HCT116 (cell line): Measurements from ENCODE around the gene PRR12. TPM values are rescaled to one million over a fixed set of nuclear protein-coding genes. Genes with fewer than 3 reads are reported as not detected.

Experiments used
- ATAC-seq: fragments of 200-7000 bp; cut with Tn5 transposase; 2 replicates; pipeline ENCODE4 v1.9.1; 2020; ENCODE audit warnings: mild to moderate bottlenecking, moderate library complexity
- Bru-seq: library from RNA; stranded (reverse); fragments of 400-500 nt; gene quantifications from one replicate; lab custom pipeline; 2021; lab: Mats Ljungman, UMichigan
- BruChase-seq, 2 experiments: library from RNA; stranded (reverse); fragments of 400-500 nt; gene quantifications; one replicate each; lab custom pipeline; 2021; lab: Mats Ljungman, UMichigan
- BruUV-seq: library from RNA; stranded (reverse); fragments of 400-500 nt; replicated peaks from 2 replicates; lab custom pipeline; 2021; lab: Mats Ljungman, UMichigan
- CTCF ChIA-PET: fragments of 300-600 bp; sonication (Branson Sonifier 250); formaldehyde crosslinking; loops from one replicate; lab custom pipeline; 2021; ENCODE audit warnings: antibody characterized with exemption; lab: Charles Lee
- POLR2A ChIA-PET: fragments of 300-600, 350-600 bp; sonication (Branson Sonifier 250); formaldehyde crosslinking; loops from one replicate; lab custom pipeline; 2021; ENCODE audit warnings: antibody characterized with exemption; lab: Charles Lee
- RAD21 ChIA-PET, 2 experiments: fragments of 300-600 bp; sonication (Branson Sonifier 250); formaldehyde crosslinking; loops; one replicate each; lab custom pipeline; 2023; ENCODE audit warnings: low total read pairs in 2 of 2; ENCODE audit not compliant: uncharacterized antibody in 2 of 2, unreplicated experiment in 2 of 2, low non-redundant PET in 1 of 2; lab: Charles Lee
- DNase-seq: peaks from one replicate; pipeline ENCODE4 v3.0.0-alpha.2; 2010; ENCODE audit warnings: low read depth, low spot score
- H2AFZ ChIP-seq: fragments of 200-600 bp; shearing (Covaris generic), sonication (generic); 2 replicates; pipeline ENCODE4 v1.6.1; 2017; ENCODE audit warnings: low read depth, mixed run types, mixed read lengths, antibody characterized with exemption, low read length; ENCODE audit not compliant: poor library complexity, severe bottlenecking
- H3K27ac ChIP-seq: 2 replicates; pipeline ENCODE4 v1.5.1; 2012; ENCODE audit warnings: low read depth, low read length
- H3K27me3 ChIP-seq: fragments of 200-600 bp; sonication (generic); 2 replicates; pipeline ENCODE4 v1.6.1; 2016; ENCODE audit warnings: mixed run types, low read length, mixed read lengths; ENCODE audit not compliant: insufficient read depth
- H3K36me3 ChIP-seq, 2 experiments: fragments of 200-500 bp in 1 of 2; fragments of 200-600 bp in 1 of 2; sonication (Bioruptor generic) in 1 of 2; sonication (generic) in 1 of 2; 2 replicates each; pipeline versions ENCODE4 v1.5.1 to v1.6.1; 2014 to 2016; ENCODE audit warnings: low read length in 2 of 2, inconsistent platforms in 1 of 2, mixed read lengths in 1 of 2, mixed run types in 1 of 2; ENCODE audit not compliant: insufficient read depth in 2 of 2, control insufficient read depth in 1 of 2
- H3K4me1 ChIP-seq, 2 experiments: fragments of 200-600 bp in 1 of 2; sonication (generic) in 1 of 2; 2 replicates each; pipeline versions ENCODE4 v1.5.1 to v1.6.1; 2012 to 2017; ENCODE audit warnings: low read length in 2 of 2, inconsistent platforms in 1 of 2, mild to moderate bottlenecking in 1 of 2, mixed read lengths in 1 of 2, mixed run types in 1 of 2, moderate library complexity in 1 of 2; ENCODE audit not compliant: insufficient read depth in 2 of 2, control insufficient read depth in 1 of 2
- H3K4me2 ChIP-seq: fragments of 200-600 bp; sonication (generic); 2 replicates; pipeline ENCODE4 v1.6.1; 2017; ENCODE audit warnings: mixed run types, low read length, mixed read lengths
- H3K4me3 ChIP-seq, 2 experiments: fragments of 200-600 bp in 1 of 2; sonication (generic) in 1 of 2; replicated peaks in 1 of 2; 2 replicates each; pipeline ENCODE4 v1.5.1; 2011 to 2016; ENCODE audit warnings: low read length in 2 of 2, control low read depth in 1 of 2, low read depth in 1 of 2, mild to moderate bottlenecking in 1 of 2, mixed read lengths in 1 of 2, mixed run types in 1 of 2
- H3K79me2 ChIP-seq: fragments of 200-600 bp; sonication (generic); 2 replicates; pipeline ENCODE4 v1.6.1; 2017; ENCODE audit warnings: mild to moderate bottlenecking, mixed run types, low read length, moderate library complexity, mixed read lengths; ENCODE audit not compliant: insufficient read depth
- H3K9ac ChIP-seq: fragments of 200-600 bp; sonication (generic); 2 replicates; pipeline ENCODE4 v1.6.1; 2016; ENCODE audit warnings: low read length, mixed read lengths
- H3K9me2 ChIP-seq: fragments of 200-600 bp; sonication (generic), shearing (Covaris generic); 2 replicates; pipeline ENCODE4 v1.6.1; 2017; ENCODE audit warnings: mixed run types, mild to moderate bottlenecking, moderate library complexity; ENCODE audit not compliant: insufficient read depth
- H3K9me3 ChIP-seq, 2 experiments: fragments of 200-500 bp in 1 of 2; fragments of 200-600 bp in 1 of 2; sonication (Bioruptor generic) in 1 of 2; sonication (generic) in 1 of 2; 2 replicates each; pipeline ENCODE4 v1.6.1; 2014 to 2017; ENCODE audit warnings: low read length in 2 of 2, mixed read lengths in 2 of 2, inconsistent platforms in 1 of 2, low read depth in 1 of 2, mild to moderate bottlenecking in 1 of 2, mixed run types in 1 of 2, moderate library complexity in 1 of 2; ENCODE audit not compliant: control insufficient read depth in 1 of 2, insufficient read depth in 1 of 2
- H4K20me1 ChIP-seq: fragments of 200-600 bp; sonication (generic), shearing (Covaris generic); 2 replicates; pipeline ENCODE4 v1.6.1; 2017; ENCODE audit warnings: mixed run types, mild to moderate bottlenecking, moderate library complexity; ENCODE audit not compliant: insufficient read depth
- CBX3 ChIP-seq: IDR thresholded peaks from 2 replicates; pipeline ENCODE4 v1.6.1; 2012; ENCODE audit warnings: low read depth
- EGR1 ChIP-seq: IDR thresholded peaks from 2 replicates; pipeline ENCODE4 v1.6.1; 2012; ENCODE audit warnings: low read depth
- EZH2 ChIP-seq: fragments of 200-600 bp; sonication (generic); IDR thresholded peaks from 2 replicates; pipeline ENCODE4 v1.6.1; 2017; ENCODE audit warnings: antibody characterized with exemption, mixed run types
- FOSL1 ChIP-seq: IDR thresholded peaks from 2 replicates; pipeline ENCODE4 v1.6.1; 2012; ENCODE audit warnings: low read depth
- POLR2A ChIP-seq: IDR thresholded peaks from 2 replicates; pipeline ENCODE4 v1.7.0; 2011; ENCODE audit warnings: borderline replicate concordance; ENCODE audit not compliant: insufficient read depth, insufficient read length; ENCODE audit errors: extremely low read depth
- POLR2AphosphoS5 ChIP-seq: IDR thresholded peaks from 2 replicates; pipeline ENCODE4 v1.6.1; 2011; ENCODE audit warnings: mild to moderate bottlenecking, low read depth, low read length, moderate library complexity
- RAD21 ChIP-seq: IDR thresholded peaks from 2 replicates; pipeline ENCODE4 v1.6.1; 2012; ENCODE audit warnings: low read depth, mild to moderate bottlenecking
- SP1 ChIP-seq: IDR thresholded peaks from 2 replicates; pipeline ENCODE4 v1.6.1; 2012; ENCODE audit warnings: low read depth
- TCF7L2 ChIP-seq: IDR thresholded peaks from 2 replicates; pipeline ENCODE4 v1.7.0; 2011; ENCODE audit warnings: borderline replicate concordance, inconsistent platforms; ENCODE audit not compliant: insufficient read depth, insufficient read length; ENCODE audit errors: extremely low read depth
- ZNF274 ChIP-seq: fragments of 200-500 bp; sonication (Bioruptor generic); IDR thresholded peaks from 2 replicates; pipeline ENCODE4 v1.6.1; 2014; ENCODE audit warnings: mild to moderate bottlenecking, low read depth, low read length, inconsistent platforms
- intact Hi-C: fragments of 100-400 bp; cut with micrococcal nuclease; formaldehyde crosslinking; loops from 2 replicates; pipeline ENCODE4 v1.10.0; 2022
- long read RNA-seq: library from polyadenylated mRNA; unstranded; transcript quantifications from one replicate; pipeline ENCODE4 v2.0.0, GENCODE V29; 2021; ENCODE audit not compliant: unreplicated experiment
- polyA plus RNA-seq: library from polyadenylated mRNA; unstranded; fragments of >200 nt; gene quantifications from 2 replicates; pipeline ENCODE4 v1.2.1, GENCODE V29; 2012; ENCODE audit warnings: missing spikeins
- total RNA-seq: library from RNA; stranded (reverse); gene quantifications from one replicate; pipeline ENCODE4 v1.2.1, GENCODE V29; 2021; ENCODE audit not compliant: unreplicated experiment
- TF ChIP-seq, protein P1 (sequence below): IDR thresholded peaks from 2 replicates; pipeline ENCODE4 v1.6.1; 2011; ENCODE audit warnings: mild to moderate bottlenecking, low read length, moderate library complexity; ENCODE audit not compliant: insufficient replicate concordance; ENCODE audit errors: extremely low read depth
- TF ChIP-seq, protein P2 (sequence below): IDR thresholded peaks from 2 replicates; pipeline ENCODE4 v1.6.1; 2012; ENCODE audit warnings: low read depth

The PRR12 gene, protein sequence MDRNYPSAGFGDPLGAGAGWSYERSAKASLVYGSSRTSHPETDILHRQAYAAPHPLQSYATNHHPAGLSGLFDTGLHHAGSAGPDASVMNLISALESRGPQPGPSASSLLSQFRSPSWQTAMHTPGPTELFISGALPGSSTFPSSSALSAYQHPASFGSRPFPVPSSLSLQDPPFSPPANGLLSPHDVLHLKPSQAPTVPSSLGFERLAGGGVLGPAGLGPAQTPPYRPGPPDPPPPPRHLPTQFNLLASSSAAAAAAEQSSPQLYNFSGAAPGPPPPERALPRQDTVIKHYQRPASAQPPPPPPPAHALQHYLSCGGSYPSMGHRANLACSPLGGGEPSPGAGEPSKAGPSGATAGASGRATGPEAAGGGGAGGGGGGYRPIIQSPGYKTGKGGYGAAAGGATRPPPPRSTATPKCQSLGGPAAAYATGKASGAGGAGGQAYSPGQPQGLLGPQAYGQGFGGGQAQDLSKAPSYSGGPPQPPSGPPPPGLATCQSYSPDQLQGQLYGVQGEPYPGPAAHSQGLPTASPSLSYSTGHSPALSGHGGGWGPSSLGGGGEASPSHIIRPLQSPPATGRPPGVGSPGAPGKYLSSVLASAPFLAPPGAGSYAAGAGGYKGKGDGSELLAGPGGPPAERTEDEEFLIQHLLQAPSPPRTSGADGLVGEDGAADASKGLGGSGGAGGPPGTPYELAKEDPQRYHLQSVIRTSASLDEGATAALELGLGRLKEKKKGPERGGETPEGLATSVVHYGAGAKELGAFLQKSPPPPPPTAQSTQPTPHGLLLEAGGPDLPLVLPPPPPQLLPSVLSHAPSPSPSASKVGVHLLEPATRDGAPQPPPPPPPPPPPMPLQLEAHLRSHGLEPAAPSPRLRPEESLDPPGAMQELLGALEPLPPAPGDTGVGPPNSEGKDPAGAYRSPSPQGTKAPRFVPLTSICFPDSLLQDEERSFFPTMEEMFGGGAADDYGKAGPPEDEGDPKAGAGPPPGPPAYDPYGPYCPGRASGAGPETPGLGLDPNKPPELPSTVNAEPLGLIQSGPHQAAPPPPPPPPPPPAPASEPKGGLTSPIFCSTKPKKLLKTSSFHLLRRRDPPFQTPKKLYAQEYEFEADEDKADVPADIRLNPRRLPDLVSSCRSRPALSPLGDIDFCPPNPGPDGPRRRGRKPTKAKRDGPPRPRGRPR (N-terminal part only)
- 26.9 TPM for total RNA-seq
- 12.2 and 13.1 TPM in 2 replicates for polyA plus RNA-seq
- percentile 54 among the genes with signal in this experiment for Bru-seq, nascent RNA
- BruChase-seq, experiment 1, labeled RNA remaining after a 6-hour chase: percentile 71 among the genes with signal in this experiment
- percentile 69 among the genes with signal in this experiment for BruChase-seq, experiment 2, labeled RNA remaining after a 2-hour chase
- long read RNA-seq, partial matches to known transcripts: 11 of 13 reads
- long read RNA-seq, other reads (novel, unspliced or antisense): 2 of 13 reads

DNA sequence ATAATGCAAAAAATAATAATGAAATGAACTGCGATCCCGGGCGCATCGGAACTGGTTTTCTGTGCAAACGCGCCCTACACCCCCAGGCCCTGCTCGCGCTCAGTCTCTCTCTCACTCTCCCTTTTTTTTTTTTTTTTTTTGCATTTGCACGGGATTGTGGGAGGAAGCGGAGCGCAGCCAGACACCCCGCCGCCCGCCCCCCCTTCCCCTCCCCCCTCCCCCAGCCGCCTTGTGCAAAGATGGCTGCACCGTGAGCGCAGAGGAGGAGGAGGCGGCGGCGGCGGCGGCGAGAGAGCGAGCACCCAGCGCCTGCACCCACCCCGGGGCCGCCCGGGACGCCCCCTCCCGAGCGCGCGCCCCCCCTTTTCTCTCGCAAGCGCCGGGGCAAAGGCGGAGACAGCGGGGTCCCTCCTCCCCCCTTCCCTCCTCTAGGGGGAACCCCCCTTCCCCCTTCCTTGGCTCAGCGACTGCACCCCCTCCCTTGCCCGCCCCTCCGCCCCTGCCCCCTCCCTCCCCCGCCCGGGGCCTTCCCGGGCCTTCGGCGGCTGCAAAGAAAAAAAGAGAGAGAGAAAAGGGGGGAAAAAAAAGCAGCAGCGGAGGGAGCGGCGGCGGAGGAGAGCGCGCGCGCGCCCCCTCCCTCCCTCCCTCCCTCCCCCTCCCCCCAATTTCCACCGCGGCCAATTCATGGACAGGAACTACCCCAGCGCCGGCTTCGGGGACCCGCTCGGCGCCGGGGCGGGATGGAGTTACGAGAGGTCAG, at the start of gene PRR12:
Gene PRR12, plus strand, starts transcription at position 212 of the 760 bp plus-strand sequence. Its CDS starts 473 bp downstream, at position 685.
- peak; percentile 6; the same call in 1 of the 2 replicates for ATAC-seq
- Histone ChIP-seq H3K27ac (peak within 1 kb of the TSS; percentile 99), H3K9me3 (no peaks in the 10 kb centered on the region), H3K4me3 (peak within 1 kb of the TSS; percentile 89 to 93), H3K36me3 (peaks cover 6 to 14% of the 10 kb centered on the region in 2 experiments; a peak in 3 of 4 replicates), H3K9ac (peak within 1 kb of the TSS; percentile 99), H3K27me3 (no peaks in the 10 kb centered on the region), H3K9me2 (no peaks in the 10 kb centered on the region), H3K4me1 (peaks cover 10 to 33% of the 10 kb centered on the region in 2 experiments; a peak in 3 of 4 replicates), H3K79me2 (peaks cover 33% of the 10 kb centered on the region), H2AFZ (no peak within 1 kb of the TSS), H3K4me2 (peak within 1 kb of the TSS; percentile 93), H4K20me1 (peaks cover 8% of the 10 kb centered on the region; the same call in 1 of the 2 replicates)
- intact Hi-C loops: loop anchor here (1.0 to 5.0 kb wide), 3 partner anchors 49 to 174 kb away; partner anchors contain the start of genes PRMT1 and RRAS
- no peak for DNase-seq
- ChIA-PET RAD21 (interaction anchor here (0.6 to 1.2 kb wide), 3 partner anchors 10 to 85 kb away, joined by 3 to 6 read pairs (median 4); partner anchors contain the start of gene PRRG2 (in 1 of the 2)), CTCF (interaction anchor here (1.1 to 2.2 kb wide), 3 partner anchors 21 to 85 kb away, joined by 3 to 7 read pairs (median 3); no protein-coding TSS in a partner anchor), POLR2A (interaction anchor here (0.9 to 5.4 kb wide), 3 partner anchors 11 to 49 kb away, joined by 3 to 50 read pairs (median 15); partner anchors contain the start of genes NOSIP, PRRG2, RRAS and SCAF1)
- BruUV-seq: no TSS peak
- TF ChIP-seq EZH2 (no peak), TCF7L2 (no peak), CBX3 (no peak), RAD21 (no peak), FOSL1 (no peak), POLR2AphosphoS5 (peak; percentile 63; the same call in 1 of the 2 replicates), ZNF274 (no peak), SP1 (no peak), POLR2A (no peak), EGR1 (no peak)
- TF ChIP-seq, protein P1, sequence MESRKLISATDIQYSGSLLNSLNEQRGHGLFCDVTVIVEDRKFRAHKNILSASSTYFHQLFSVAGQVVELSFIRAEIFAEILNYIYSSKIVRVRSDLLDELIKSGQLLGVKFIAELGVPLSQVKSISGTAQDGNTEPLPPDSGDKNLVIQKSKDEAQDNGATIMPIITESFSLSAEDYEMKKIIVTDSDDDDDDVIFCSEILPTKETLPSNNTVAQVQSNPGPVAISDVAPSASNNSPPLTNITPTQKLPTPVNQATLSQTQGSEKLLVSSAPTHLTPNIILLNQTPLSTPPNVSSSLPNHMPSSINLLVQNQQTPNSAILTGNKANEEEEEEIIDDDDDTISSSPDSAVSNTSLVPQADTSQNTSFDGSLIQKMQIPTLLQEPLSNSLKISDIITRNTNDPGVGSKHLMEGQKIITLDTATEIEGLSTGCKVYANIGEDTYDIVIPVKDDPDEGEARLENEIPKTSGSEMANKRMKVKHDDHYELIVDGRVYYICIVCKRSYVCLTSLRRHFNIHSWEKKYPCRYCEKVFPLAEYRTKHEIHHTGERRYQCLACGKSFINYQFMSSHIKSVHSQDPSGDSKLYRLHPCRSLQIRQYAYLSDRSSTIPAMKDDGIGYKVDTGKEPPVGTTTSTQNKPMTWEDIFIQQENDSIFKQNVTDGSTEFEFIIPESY: no peak
- TF ChIP-seq, protein P2, sequence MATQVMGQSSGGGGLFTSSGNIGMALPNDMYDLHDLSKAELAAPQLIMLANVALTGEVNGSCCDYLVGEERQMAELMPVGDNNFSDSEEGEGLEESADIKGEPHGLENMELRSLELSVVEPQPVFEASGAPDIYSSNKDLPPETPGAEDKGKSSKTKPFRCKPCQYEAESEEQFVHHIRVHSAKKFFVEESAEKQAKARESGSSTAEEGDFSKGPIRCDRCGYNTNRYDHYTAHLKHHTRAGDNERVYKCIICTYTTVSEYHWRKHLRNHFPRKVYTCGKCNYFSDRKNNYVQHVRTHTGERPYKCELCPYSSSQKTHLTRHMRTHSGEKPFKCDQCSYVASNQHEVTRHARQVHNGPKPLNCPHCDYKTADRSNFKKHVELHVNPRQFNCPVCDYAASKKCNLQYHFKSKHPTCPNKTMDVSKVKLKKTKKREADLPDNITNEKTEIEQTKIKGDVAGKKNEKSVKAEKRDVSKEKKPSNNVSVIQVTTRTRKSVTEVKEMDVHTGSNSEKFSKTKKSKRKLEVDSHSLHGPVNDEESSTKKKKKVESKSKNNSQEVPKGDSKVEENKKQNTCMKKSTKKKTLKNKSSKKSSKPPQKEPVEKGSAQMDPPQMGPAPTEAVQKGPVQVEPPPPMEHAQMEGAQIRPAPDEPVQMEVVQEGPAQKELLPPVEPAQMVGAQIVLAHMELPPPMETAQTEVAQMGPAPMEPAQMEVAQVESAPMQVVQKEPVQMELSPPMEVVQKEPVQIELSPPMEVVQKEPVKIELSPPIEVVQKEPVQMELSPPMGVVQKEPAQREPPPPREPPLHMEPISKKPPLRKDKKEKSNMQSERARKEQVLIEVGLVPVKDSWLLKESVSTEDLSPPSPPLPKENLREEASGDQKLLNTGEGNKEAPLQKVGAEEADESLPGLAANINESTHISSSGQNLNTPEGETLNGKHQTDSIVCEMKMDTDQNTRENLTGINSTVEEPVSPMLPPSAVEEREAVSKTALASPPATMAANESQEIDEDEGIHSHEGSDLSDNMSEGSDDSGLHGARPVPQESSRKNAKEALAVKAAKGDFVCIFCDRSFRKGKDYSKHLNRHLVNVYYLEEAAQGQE: no peak
